Hepatocyte (in vitro differentiated cells): Measurements from ENCODE around the gene OTUD4. TPM values are rescaled to one million over a fixed set of nuclear protein-coding genes. Genes with fewer than 3 reads are reported as not detected.

Source experiments
- DNase-seq: peaks from one replicate; pipeline ENCODE4 v3.0.0-alpha.2; 2016; ENCODE audit warnings: low spot score
- H2AFZ ChIP-seq: fragments of 200-600 bp; sonication (generic); 2 replicates; pipeline ENCODE4 v1.6.0; 2016; ENCODE audit warnings: antibody characterized with exemption, mild to moderate bottlenecking
- H3K27ac ChIP-seq: fragments of 200-600 bp; sonication (generic); 2 replicates; pipeline ENCODE4 v1.5.1; 2016; ENCODE audit warnings: mild to moderate bottlenecking
- H3K27me3 ChIP-seq: fragments of 200-600 bp; sonication (generic); 2 replicates; pipeline ENCODE4 v1.6.1; 2016
- H3K36me3 ChIP-seq: fragments of 200-600 bp; sonication (generic); replicated peaks from 2 replicates; pipeline ENCODE4 v1.5.1; 2016; ENCODE audit warnings: low read depth; ENCODE audit not compliant: insufficient read depth
- H3K4me1 ChIP-seq: fragments of 200-600 bp; sonication (generic); 2 replicates; pipeline ENCODE4 v1.5.1; 2016; ENCODE audit warnings: mild to moderate bottlenecking, moderate library complexity; ENCODE audit not compliant: insufficient read depth
- H3K4me2 ChIP-seq: fragments of 200-600 bp; sonication (generic); 2 replicates; pipeline ENCODE4 v1.6.0; 2016
- H3K4me3 ChIP-seq: fragments of 200-600 bp; sonication (generic); 2 replicates; pipeline ENCODE4 v1.5.1; 2016; ENCODE audit warnings: mild to moderate bottlenecking
- H3K79me2 ChIP-seq: fragments of 200-600 bp; sonication (generic); 2 replicates; pipeline ENCODE4 v1.6.0; 2017; ENCODE audit warnings: mild to moderate bottlenecking
- H3K9me2 ChIP-seq: fragments of 200-600 bp; sonication (generic); replicated peaks from 2 replicates; pipeline ENCODE4 v1.6.0; 2017; ENCODE audit warnings: mild to moderate bottlenecking; ENCODE audit not compliant: insufficient read depth
- H3K9me3 ChIP-seq: fragments of 200-600 bp; sonication (generic); 2 replicates; pipeline ENCODE4 v1.5.1; 2016; ENCODE audit warnings: low read depth, mild to moderate bottlenecking
- H4K20me1 ChIP-seq: fragments of 200-600 bp; sonication (generic); 2 replicates; pipeline ENCODE4 v1.6.0; 2016; ENCODE audit warnings: mild to moderate bottlenecking; ENCODE audit not compliant: insufficient read depth, poor library complexity, severe bottlenecking
- EZH2 ChIP-seq: fragments of 200-600 bp; sonication (generic); IDR thresholded peaks from 2 replicates; pipeline ENCODE4 v1.6.1; 2016; ENCODE audit warnings: antibody characterized with exemption, mild to moderate bottlenecking, borderline replicate concordance
- EZH2phosphoT487 ChIP-seq: fragments of 200-600 bp; sonication (generic); IDR thresholded peaks from one replicate; pipeline ENCODE4 v1.6.1; 2018; ENCODE audit warnings: antibody characterized with exemption, mild to moderate bottlenecking, low read depth, moderate library complexity; ENCODE audit not compliant: unreplicated experiment, severe bottlenecking
- WGBS: methylation state at CpG from one replicate; pipeline ENCODE4 v1.1.6; 2016; ENCODE audit warnings: low lambda C conversion rate; ENCODE audit errors: missing lambda C conversion rate; 5-methylcytosine and 5-hydroxymethylcytosine counted together
- polyA plus RNA-seq: library from polyadenylated mRNA; unstranded; fragments of >200 nt; fragmentation: Nextera tagmentation; extraction: Ambion mirVana; gene quantifications from 2 replicates; pipeline ENCODE4 v1.2.1, GENCODE V29; 2016
- total RNA-seq: library from RNA; depleted of rRNA; stranded (reverse); fragments of >200 nt; gene quantifications from 2 replicates; pipeline ENCODE4 v1.2.3, GENCODE V29; 2014
- TF ChIP-seq, protein P1 (sequence below): fragments of 200-600 bp; sonication (generic); IDR thresholded peaks from 2 replicates; pipeline ENCODE4 v1.5.1; 2016; ENCODE audit warnings: antibody characterized with exemption, mild to moderate bottlenecking; ENCODE audit not compliant: poor library complexity

OTUD4 gene
- total and polyA plus RNA-seq, 2 experiments from 2014 or later: 12.9 to 23.9 TPM

DNA sequence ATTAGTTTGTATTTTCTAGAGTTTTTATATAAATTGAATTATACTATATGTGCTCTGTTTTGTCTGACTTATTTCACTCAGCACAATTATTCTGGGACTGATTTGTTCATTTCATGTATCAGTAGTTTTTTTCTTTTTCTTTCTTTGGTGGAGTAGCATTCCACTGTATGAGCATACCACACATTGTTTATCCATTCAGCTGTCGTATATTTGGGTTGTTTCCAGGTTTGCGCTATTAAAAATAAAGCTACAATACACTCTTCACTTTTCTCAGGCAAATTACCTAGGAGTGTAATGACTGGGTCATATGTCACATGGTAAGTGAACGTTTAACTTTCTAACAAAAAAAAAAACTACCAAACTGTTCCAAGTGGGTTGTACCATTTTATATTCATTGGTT, 9.6 kb upstream of the OTUD4 start:
- Histone ChIP-seq H3K9me2 (no peaks in the 10 kb centered on the region), H3K4me2 (no peak overlapping the region), H3K79me2 (no peaks in the 10 kb centered on the region), H4K20me1 (no peaks in the 10 kb centered on the region), H2AFZ (no peak overlapping the region), H3K9me3 (no peaks in the 10 kb centered on the region), H3K36me3 (no peaks in the 10 kb centered on the region), H3K27ac (no peak overlapping the region), H3K4me3 (no peak overlapping the region), H3K27me3 (no peaks in the 10 kb centered on the region), H3K4me1 (no peaks in the 10 kb centered on the region)
- 86% methylated on average over 3 of the region's 3 CpGs for WGBS
- DNase-seq: no peak
- TF ChIP-seq EZH2 (no peak), EZH2phosphoT487 (no peak)
- TF ChIP-seq, protein P1, sequence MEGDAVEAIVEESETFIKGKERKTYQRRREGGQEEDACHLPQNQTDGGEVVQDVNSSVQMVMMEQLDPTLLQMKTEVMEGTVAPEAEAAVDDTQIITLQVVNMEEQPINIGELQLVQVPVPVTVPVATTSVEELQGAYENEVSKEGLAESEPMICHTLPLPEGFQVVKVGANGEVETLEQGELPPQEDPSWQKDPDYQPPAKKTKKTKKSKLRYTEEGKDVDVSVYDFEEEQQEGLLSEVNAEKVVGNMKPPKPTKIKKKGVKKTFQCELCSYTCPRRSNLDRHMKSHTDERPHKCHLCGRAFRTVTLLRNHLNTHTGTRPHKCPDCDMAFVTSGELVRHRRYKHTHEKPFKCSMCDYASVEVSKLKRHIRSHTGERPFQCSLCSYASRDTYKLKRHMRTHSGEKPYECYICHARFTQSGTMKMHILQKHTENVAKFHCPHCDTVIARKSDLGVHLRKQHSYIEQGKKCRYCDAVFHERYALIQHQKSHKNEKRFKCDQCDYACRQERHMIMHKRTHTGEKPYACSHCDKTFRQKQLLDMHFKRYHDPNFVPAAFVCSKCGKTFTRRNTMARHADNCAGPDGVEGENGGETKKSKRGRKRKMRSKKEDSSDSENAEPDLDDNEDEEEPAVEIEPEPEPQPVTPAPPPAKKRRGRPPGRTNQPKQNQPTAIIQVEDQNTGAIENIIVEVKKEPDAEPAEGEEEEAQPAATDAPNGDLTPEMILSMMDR: no peak

DNA sequence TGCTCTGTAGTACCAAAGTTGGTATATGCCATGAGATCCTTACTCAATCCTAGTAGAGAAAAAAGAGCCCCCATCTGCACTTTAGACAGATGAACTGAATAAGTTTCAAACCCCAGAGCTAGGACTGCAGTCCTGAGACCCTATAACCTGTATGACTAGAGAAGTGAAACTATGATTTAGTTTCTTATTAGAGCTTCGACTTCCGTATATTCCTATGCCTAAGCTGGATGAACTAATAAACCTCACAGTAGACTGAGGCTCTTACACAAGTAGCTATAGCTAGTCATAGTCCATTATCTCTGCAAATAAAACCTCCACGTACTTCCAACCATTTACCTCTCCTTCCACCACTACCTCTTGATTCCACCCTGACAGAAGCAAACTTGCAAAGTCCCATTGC, 6.3 kb upstream of the OTUD4 start:
- no peaks in the 10 kb centered on the region for H3K9me3 ChIP-seq
- no peaks in the 10 kb centered on the region for H3K79me2 ChIP-seq
- 77% methylated on average over 3 of the region's 3 CpGs for WGBS
- no peaks in the 10 kb centered on the region for H4K20me1 ChIP-seq
- TF ChIP-seq EZH2: no peak
- no peak for TF ChIP-seq EZH2phosphoT487
- TF ChIP-seq, protein P1: no peak
- no peaks in the 10 kb centered on the region for H3K9me2 ChIP-seq
- no peak for DNase-seq
- no peak overlapping the region for H3K4me2 ChIP-seq
- no peaks in the 10 kb centered on the region for H3K36me3 ChIP-seq
- H3K4me3 ChIP-seq: no peak overlapping the region
- H3K27ac ChIP-seq: no peak overlapping the region
- H2AFZ ChIP-seq: no peak overlapping the region
- H3K27me3 ChIP-seq: no peaks in the 10 kb centered on the region
- H3K4me1 ChIP-seq: no peaks in the 10 kb centered on the region

DNA sequence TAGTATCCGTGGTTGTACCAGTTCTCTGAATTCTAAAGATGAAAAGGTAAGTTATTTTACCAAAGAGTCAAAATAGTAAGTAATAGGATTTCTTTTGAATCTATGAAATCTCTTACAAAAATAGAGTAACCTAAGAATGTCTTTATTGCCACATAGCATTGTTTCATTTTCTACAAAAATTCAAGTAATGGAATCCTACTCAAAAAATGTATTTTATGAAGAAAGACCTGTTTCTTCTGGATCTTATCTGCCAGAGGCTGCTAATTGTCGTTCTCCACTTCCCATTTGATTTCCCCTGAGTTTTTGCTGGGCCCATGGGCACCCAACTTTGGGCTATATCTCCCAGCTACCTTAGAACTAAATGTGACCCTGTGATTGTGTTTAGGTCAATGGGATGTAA, 3.2 kb upstream of the OTUD4 start:
- H3K9me3 ChIP-seq: no peaks in the 10 kb centered on the region
- H3K4me1 ChIP-seq: peaks cover 4% of the 10 kb centered on the region
- no peaks in the 10 kb centered on the region for H4K20me1 ChIP-seq
- no peak for DNase-seq
- no peaks in the 10 kb centered on the region for H3K9me2 ChIP-seq
- H3K79me2 ChIP-seq: peaks cover 9% of the 10 kb centered on the region
- no peak overlapping the region for H3K27ac ChIP-seq
- H3K36me3 ChIP-seq: no peaks in the 10 kb centered on the region
- WGBS: 90% methylated on average over 2 of the region's 2 CpGs
- no peak overlapping the region for H3K4me3 ChIP-seq
- H3K4me2 ChIP-seq: no peak overlapping the region
- no peaks in the 10 kb centered on the region for H3K27me3 ChIP-seq
- no peak overlapping the region for H2AFZ ChIP-seq
- TF ChIP-seq EZH2: no peak

DNA sequence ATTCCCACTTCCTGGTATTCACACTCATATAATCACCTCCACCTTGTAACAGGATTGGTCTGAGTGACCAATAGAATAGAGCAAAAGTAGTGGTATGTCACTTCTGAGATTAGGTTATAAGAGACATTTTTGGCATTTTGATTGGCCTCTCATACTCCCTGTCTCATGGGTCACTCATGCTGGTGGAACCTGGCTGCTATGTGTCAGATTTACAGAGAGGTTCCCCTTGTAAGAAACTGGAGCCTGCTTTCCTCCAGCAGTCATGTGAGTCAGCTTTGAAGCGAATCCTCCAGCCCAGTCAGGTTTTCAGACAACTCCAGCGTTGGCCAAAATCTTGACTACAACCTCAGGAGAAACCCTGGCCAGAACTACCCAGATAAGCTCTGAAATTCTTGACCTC, 2.6 kb upstream of the OTUD4 start:
- no peaks in the 10 kb centered on the region for H3K9me3 ChIP-seq
- no peaks in the 10 kb centered on the region for H3K27me3 ChIP-seq
- no peak for DNase-seq
- H3K9me2 ChIP-seq: no peaks in the 10 kb centered on the region
- WGBS: 72% methylated on average over 2 of the region's 2 CpGs
- H3K36me3 ChIP-seq: no peaks in the 10 kb centered on the region
- H2AFZ ChIP-seq: no peak overlapping the region
- no peak overlapping the region for H3K4me3 ChIP-seq
- peaks cover 4% of the 10 kb centered on the region for H4K20me1 ChIP-seq
- no peak overlapping the region for H3K27ac ChIP-seq
- TF ChIP-seq EZH2phosphoT487 (no peak), EZH2 (no peak)
- TF ChIP-seq, protein P1: no peak
- no peak overlapping the region for H3K4me2 ChIP-seq
- peaks cover 4% of the 10 kb centered on the region for H3K4me1 ChIP-seq
- peaks cover 15% of the 10 kb centered on the region for H3K79me2 ChIP-seq
